PC-3 (cell line): ENCODE measurements around the gene RTN1. TPM values are rescaled to one million over a fixed set of nuclear protein-coding genes. Genes with fewer than 3 reads are reported as not detected.

Experiments used
- ATAC-seq: fragments of 200-7000 bp; cut with Tn5 transposase; 2 replicates; pipeline ENCODE4 v1.9.1; 2020; ENCODE audit warnings: mild to moderate bottlenecking, moderate library complexity
- BruUV-seq: library from RNA; stranded (reverse); fragments of 400-500 nt; replicated peaks from 2 replicates; lab custom pipeline; 2021; lab: Mats Ljungman, UMichigan
- CTCF ChIA-PET: fragments of 300-600 bp; sonication (Branson Sonifier 250); formaldehyde crosslinking; loops from one replicate; lab custom pipeline; 2022; ENCODE audit warnings: antibody characterized with exemption; lab: Charles Lee
- POLR2A ChIA-PET: fragments of 300-600 bp; sonication (Branson Sonifier 250); formaldehyde crosslinking; loops from one replicate; lab custom pipeline; 2022; ENCODE audit warnings: antibody characterized with exemption; ENCODE audit not compliant: unreplicated experiment; lab: Charles Lee
- DNase-seq: peaks from one replicate; pipeline ENCODE4 v3.0.0-alpha.2; 2015
- H2AFZ ChIP-seq: fragments of 300-600 bp; sonication (generic); 2 replicates; pipeline ENCODE4 v1.6.0; 2016; ENCODE audit warnings: antibody characterized with exemption, low read length
- H3F3A ChIP-seq: fragments of 300-600 bp; sonication (generic); one replicate; pipeline ENCODE4 v1.6.0; 2017; ENCODE audit warnings: antibody characterized with exemption, low read length, control low read depth, mild to moderate bottlenecking; ENCODE audit not compliant: unreplicated experiment
- H3K27ac ChIP-seq: fragments of 300-600 bp; sonication (generic); 2 replicates; pipeline ENCODE4 v1.5.1; 2016; ENCODE audit warnings: mild to moderate bottlenecking, low read length
- H3K27me3 ChIP-seq: fragments of 300-600 bp; sonication (generic); 2 replicates; pipeline ENCODE4 v1.6.1; 2016; ENCODE audit warnings: low read length, mixed read lengths
- H3K36me3 ChIP-seq: fragments of 300-600 bp; sonication (generic); 2 replicates; pipeline ENCODE4 v1.6.1; 2016; ENCODE audit warnings: low read depth, mixed run types, low read length, mixed read lengths
- H3K4me1 ChIP-seq: fragments of 300-600 bp; sonication (generic); 2 replicates; pipeline ENCODE4 v1.5.1; 2016; ENCODE audit warnings: low read length; ENCODE audit not compliant: insufficient read depth
- H3K4me2 ChIP-seq: fragments of 300-600 bp; sonication (generic); 2 replicates; pipeline ENCODE4 v1.6.0; 2016; ENCODE audit warnings: low read length
- H3K4me3 ChIP-seq: fragments of 300-600 bp; sonication (generic); 2 replicates; pipeline ENCODE4 v1.5.1; 2016; ENCODE audit warnings: mild to moderate bottlenecking, low read length, mixed read lengths
- H3K79me2 ChIP-seq: fragments of 300-600 bp; sonication (generic); 2 replicates; pipeline ENCODE4 v1.6.1; 2017; ENCODE audit warnings: low read length, mixed read lengths
- H3K9ac ChIP-seq: fragments of 300-600 bp; sonication (generic); 2 replicates; pipeline ENCODE4 v1.6.0; 2016; ENCODE audit warnings: mild to moderate bottlenecking, low read length
- H3K9me2 ChIP-seq: fragments of 300-600 bp; sonication (generic); replicated peaks from 2 replicates; pipeline ENCODE4 v1.6.1; 2016; ENCODE audit warnings: mixed run types, low read length, mixed read lengths
- H3K9me3 ChIP-seq: fragments of 300-600 bp; sonication (generic); 2 replicates; pipeline ENCODE4 v1.6.1; 2016; ENCODE audit warnings: low read length, mixed read lengths
- H4K20me1 ChIP-seq: fragments of 300-600 bp; sonication (generic); 2 replicates; pipeline ENCODE4 v1.6.1; 2016; ENCODE audit warnings: low read length, mixed read lengths
- CTCF ChIP-seq: fragments of 300-600 bp; sonication (generic); conservative IDR thresholded peaks from 2 replicates; pipeline ENCODE4 v1.5.1; 2017; ENCODE audit warnings: antibody characterized with exemption, low read depth, mild to moderate bottlenecking, low read length
- EZH2 ChIP-seq: fragments of 300-600 bp; sonication (generic); IDR thresholded peaks from one replicate; pipeline ENCODE4 v1.6.1; 2017; ENCODE audit warnings: antibody characterized with exemption, mild to moderate bottlenecking, low read length; ENCODE audit not compliant: unreplicated experiment
- EZH2phosphoT487 ChIP-seq: fragments of 300-600 bp; sonication (generic); IDR thresholded peaks from 2 replicates; pipeline ENCODE4 v1.6.1; 2018; ENCODE audit warnings: mild to moderate bottlenecking, antibody characterized with exemption, low read length, borderline replicate concordance
- intact Hi-C: fragments of 100-400 bp; cut with micrococcal nuclease; formaldehyde crosslinking; loops from 2 replicates; pipeline ENCODE4 v1.9.0; 2023
- total RNA-seq: library from RNA; depleted of rRNA; stranded (reverse); fragments of >200 nt; gene quantifications from 2 replicates; pipeline ENCODE4 v1.2.3, GENCODE V29; 2014

RTN1 gene
- total RNA-seq, 1 experiment from 2014 or later = not detected

- CTCF ChIA-PET = no interaction called here
- BruUV-seq = no TSS peak
- Histone ChIP-seq H3K27ac (no peak overlapping the region), H3F3A (no peaks in the 10 kb centered on the region), H4K20me1 (no peaks in the 10 kb centered on the region), H3K36me3 (no peaks in the 10 kb centered on the region), H3K4me3 (no peak overlapping the region), H3K9ac (no peak overlapping the region), H2AFZ (no peak overlapping the region), H3K27me3 (peaks cover 49% of the 10 kb centered on the region), H3K4me2 (no peak overlapping the region), H3K9me3 (no peaks in the 10 kb centered on the region), H3K9me2 (no peaks in the 10 kb centered on the region), H3K4me1 (no peaks in the 10 kb centered on the region), H3K79me2 (no peaks in the 10 kb centered on the region)
- POLR2A ChIA-PET = no interaction called here
- DNase-seq = no peak
- no peak for ATAC-seq
- TF ChIP-seq EZH2phosphoT487 (no peak), CTCF (no peak), EZH2 (no peak)
- intact Hi-C loops = no loop called here
These were observed 42.3 kb downstream of the RTN1 start for GRCh38 chr14:59828276-59828675.

- H2AFZ ChIP-seq = no peak overlapping the region
- no peaks in the 10 kb centered on the region for H3K36me3 ChIP-seq
- no peak overlapping the region for H3K27ac ChIP-seq
- intact Hi-C loops = no loop called here
- H3K9me3 ChIP-seq = no peaks in the 10 kb centered on the region
- peaks cover 47% of the 10 kb centered on the region for H3K27me3 ChIP-seq
- TF ChIP-seq EZH2 (no peak), CTCF (no peak), EZH2phosphoT487 (no peak)
- ATAC-seq (no peak), DNase-seq (no peak)
- H4K20me1 ChIP-seq = no peaks in the 10 kb centered on the region
- H3K4me3 ChIP-seq = no peak overlapping the region
- H3K79me2 ChIP-seq = no peaks in the 10 kb centered on the region
- H3K9me2 ChIP-seq = no peaks in the 10 kb centered on the region
- H3K4me1 ChIP-seq = no peaks in the 10 kb centered on the region
- no TSS peak for BruUV-seq
- CTCF ChIA-PET = no interaction called here
- H3K9ac ChIP-seq = no peak overlapping the region
- POLR2A ChIA-PET = no interaction called here
- H3F3A ChIP-seq = no peaks in the 10 kb centered on the region
- no peak overlapping the region for H3K4me2 ChIP-seq
These were observed 43.2 kb downstream of the RTN1 start for GRCh38 chr14:59827401-59827800.

- DNase-seq (no peak), ATAC-seq (no peak)
- TF ChIP-seq EZH2 (no peak), CTCF (no peak), EZH2phosphoT487 (no peak)
- Histone ChIP-seq H3K9me3 (no peaks in the 10 kb centered on the region), H4K20me1 (no peaks in the 10 kb centered on the region), H3K4me3 (no peak overlapping the region), H3K27ac (no peak overlapping the region), H2AFZ (no peak overlapping the region), H3F3A (no peaks in the 10 kb centered on the region), H3K4me1 (no peaks in the 10 kb centered on the region), H3K36me3 (no peaks in the 10 kb centered on the region), H3K27me3 (peaks cover 56% of the 10 kb centered on the region), H3K4me2 (no peak overlapping the region), H3K79me2 (no peaks in the 10 kb centered on the region), H3K9ac (no peak overlapping the region), H3K9me2 (no peaks in the 10 kb centered on the region)
- BruUV-seq = no TSS peak
- ChIA-PET POLR2A (no interaction called here), CTCF (no interaction called here)
- intact Hi-C loops = no loop called here
These were observed 44.4 kb downstream of the RTN1 start for GRCh38 chr14:59826150-59826549.
